ENCODE data around the gene LRR1.

DNA sequence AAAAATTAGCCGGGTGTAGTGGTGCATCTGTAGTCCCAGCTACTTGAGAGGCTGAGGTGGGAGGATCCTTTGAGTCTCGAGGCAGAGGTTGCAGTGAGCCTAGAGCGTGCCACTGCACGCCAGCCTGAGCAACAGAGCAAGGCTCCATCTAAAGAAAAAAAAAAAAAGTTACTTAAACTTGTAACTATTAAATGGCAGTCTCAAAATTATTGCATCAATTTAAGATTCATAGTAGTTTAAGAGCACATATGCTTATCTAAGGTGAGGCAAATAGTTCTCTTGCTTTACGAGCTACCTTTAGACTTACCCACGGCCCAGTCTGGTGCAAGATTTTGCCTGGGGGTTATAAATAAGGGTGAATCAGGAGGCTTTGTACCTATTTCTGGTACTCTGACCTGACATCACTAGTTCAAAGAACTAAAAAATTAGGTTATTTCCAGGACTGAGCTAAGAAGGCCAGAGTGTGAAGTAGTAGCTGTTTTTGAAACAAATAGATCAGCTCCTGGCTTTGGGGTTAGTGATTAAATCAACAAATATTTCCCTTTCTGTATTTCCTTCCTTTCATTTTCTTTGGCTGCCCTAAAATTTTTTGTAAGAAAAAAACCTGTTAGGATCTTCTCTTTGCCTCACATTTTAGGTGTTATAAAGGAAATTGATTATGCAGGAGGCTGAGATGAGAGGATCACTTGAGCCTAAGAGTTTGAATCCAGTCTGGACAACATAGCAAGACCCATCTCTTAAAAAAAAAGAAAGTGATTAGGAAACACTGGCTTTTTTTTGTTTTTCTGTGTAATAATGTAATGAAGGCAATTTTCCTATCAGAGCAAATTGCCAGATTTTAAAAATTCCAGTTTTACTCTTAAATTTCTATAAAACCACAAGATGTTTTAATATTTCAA, 25.4 kb downstream of the LRR1 start:
- TF ChIP-seq TAF1 (IDR thresholded peaks at IDR 0.05; ENCODE audit: borderline replicate concordance, low read depth, low read length) (no peak), POLR2AphosphoS5 (IDR thresholded peaks at IDR 0.05; ENCODE audit: low read depth, low read length) (peak; percentile 59)
